ENCODE data around the gene MEI4.
"Not testable (repeated sequence)": the region's sequence is repeated elsewhere in the genome, so short reads cannot be mapped to it uniquely, and the experiment has no call there.

The MEI4 gene

DNA sequence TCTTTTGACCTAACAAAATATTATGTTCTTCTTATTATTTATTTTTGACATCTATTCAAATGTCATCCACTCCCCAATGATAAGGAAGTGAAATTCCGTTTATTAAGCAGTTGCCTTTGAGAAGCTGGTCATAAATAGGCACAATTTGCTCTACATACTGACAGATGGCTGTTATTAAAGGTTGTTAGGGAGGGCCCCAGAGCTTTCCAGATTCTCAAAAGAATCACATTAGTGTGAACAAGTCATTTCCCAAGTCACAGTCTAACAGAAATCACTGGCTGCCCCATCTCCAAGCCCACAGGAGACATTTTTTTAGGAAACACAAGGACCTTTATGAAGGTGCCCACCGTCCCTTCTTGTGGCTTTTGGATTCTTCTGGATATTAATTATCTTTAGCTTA is 172.4 kb downstream of the MEI4 start:
- no peak for DNase-seq

DNA sequence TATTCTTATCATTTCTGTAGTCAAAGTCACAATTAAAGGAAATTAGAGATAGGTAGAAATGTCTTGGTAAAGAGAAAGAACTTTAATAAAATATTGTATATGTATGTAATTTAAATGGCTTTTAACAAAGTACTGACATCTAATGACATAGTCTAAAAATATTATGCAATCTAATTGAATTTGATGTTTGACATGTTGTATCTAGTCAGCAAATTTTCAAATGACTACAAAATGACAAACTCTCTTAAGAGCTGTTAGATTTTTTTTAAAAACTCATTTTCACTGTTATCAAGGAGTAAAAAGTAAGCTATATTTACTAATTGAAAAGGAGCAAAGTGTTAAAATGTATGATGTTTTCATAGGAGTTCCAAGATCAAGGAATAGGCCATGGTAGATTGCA is 176.9 kb downstream of the MEI4 start:
- no peak for DNase-seq

- not testable (repeated sequence) for DNase-seq
These were observed 180.9 kb downstream of the MEI4 start for GRCh38 chr6:77833749-77834148.

DNA sequence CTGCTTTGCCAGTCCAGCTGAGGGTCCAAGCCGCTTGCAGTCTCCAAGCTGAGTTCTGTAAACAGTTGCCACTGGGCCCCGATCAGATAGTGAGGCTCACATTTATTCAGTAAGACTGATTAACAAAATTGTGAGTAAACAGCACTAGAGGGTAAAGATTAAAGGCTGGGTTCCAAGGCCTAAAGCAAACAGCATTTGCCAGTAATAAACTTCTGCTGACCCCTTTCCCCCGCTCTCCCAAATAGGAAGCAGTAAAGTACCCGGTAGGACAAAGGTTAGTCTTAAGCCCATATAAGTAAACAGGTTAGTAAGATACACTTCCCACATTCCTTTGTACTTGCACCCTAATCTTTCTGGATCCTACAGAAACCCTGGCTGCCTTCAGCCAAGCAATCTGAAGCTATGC is 181.8 kb downstream of the MEI4 start:
- no peak for DNase-seq

DNA sequence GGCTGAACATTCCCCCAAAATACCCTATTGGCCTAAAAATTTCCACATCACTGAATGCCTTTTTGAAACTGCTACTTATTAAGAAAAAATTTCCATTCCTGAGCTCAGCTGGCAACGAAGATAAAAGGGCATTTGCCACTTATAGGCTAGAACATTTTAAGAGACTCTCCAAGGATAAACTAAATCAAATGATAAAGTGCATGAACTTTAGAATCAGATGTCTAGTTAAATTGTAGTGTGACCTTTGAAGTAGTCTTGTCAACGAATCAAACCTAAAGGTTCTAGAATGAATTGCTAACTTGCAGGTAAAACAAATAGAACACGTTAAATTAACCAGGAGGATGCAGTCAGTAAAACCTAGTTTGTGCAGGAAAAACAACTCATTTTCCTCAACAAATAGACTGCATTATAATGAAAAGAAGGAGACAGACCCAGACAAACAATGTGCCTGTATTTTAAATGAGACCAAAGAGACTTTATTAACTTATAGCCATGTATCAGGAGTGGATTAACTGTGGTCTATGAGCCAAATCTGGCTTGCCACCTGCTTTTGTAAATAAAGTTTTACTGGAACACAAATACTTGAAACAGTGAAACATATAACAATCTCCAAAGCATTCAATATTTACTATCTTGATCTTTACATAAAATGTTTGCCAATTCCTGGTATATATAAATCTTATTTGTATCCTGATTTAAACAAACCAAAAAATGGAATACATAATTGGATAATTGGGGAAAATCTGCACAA is 184.4 kb downstream of the MEI4 start:
- no peak for DNase-seq

DNA sequence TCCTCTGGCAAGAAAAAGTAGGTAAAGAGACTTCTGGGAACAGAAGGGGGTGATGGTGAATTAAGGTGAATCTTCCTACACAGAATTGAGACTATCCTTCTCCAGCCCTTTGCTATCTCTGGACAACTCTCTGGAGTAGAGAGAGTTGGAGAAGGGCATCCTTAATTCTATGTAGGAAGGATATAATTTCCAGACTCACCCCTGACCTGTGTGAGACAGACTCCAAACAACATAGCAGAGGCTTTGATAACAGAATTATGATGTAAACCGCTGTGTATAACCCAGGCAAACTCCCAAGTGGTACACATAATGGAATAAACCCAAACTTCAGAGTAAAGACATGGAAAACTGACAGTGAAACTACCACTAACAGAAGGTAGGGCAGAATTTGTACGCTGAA is 186.5 kb downstream of the MEI4 start:
- DNase-seq = no peak

DNA sequence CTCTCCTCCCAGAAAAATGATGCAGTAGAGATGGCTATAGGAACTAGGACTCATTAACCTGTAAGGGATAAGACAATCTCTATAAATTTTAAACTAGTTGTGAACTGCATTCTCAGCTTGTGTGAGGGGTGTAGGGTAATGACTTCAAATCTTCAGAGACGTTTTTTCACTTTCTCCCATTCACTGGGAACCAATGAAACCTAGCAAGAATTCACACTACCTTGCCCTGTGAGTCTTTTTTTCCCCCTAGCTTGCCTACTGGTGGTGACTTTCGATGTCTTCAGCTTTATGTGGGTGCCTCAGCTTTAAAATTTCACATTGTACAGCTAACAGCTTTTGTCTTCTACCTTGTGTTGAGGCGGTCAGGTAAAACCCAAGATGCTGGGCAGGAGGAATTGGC is 192.0 kb downstream of the MEI4 start:
- DNase-seq = no peak

GRCh38 chr6:77853401-77853800 is 200.6 kb downstream of the MEI4 start:
- DNase-seq = no peak

DNA sequence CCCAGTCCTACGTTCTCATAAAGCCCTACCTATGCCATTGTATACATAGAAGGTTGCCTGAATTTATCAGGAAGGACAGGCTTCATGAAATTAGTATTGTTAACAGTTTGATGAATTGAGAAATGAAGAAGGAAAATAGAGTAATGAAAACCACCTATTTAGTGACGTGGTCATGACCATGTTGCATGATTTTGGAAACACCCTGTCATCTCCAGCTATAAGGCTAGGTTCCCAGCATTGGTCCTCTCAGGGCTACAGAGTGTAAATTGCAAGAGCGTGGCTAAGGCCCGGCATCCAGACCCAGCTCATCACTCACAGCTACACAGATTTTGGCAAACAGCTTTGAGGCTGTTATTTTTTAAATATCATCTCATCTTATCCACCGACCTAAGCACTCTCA is 203.6 kb downstream of the MEI4 start:
- no peak for DNase-seq

DNA sequence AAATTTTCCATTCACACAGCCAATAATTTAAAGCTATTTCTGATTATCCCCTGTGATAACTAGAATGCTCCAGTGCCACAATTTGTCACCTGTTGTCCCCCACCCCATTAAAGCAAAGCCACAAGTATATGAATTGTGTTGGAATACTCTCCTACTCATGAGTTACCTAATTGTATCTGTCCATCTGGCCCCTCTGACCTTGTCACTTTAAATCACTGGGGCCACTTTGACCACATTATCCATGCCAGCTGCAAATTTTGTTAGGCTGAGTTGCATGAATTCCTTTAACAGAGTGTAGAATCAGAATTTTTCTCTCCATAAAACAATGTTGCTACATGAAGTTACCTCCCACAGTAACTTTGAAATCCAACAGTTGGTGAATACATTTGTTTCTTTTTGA is 204.6 kb downstream of the MEI4 start:
- no peak for DNase-seq

- no peak for DNase-seq
These were observed 223.5 kb downstream of the MEI4 start for GRCh38 chr6:77876300-77876699.

DNA sequence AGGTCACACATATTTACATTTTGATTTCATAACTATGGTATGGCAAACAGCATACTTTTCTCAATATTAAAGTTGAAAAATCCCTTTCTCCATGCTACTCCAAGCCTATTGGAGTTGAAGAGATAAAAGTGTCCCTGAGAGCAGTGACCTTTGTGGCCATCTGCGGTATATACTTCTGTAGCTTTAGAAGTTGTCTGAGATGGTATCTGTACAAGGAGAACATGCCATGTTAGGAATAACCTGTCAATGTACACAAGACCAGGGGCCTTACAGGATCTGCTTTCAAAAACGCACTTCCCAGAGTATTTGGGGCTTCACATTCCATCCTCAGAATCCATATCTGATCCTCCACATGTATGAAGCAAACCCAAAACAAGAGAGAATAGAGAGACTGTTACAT is 226.7 kb downstream of the MEI4 start:
- no peak for DNase-seq

- no peak for DNase-seq
These were observed 227.7 kb downstream of the MEI4 start for GRCh38 chr6:77880501-77880900.

GRCh38 chr6:77883851-77884250 is 231.0 kb downstream of the MEI4 start:
- no peak for DNase-seq

GRCh38 chr6:77893391-77893790 is 240.6 kb downstream of the MEI4 start:
- DNase-seq = no peak

DNA sequence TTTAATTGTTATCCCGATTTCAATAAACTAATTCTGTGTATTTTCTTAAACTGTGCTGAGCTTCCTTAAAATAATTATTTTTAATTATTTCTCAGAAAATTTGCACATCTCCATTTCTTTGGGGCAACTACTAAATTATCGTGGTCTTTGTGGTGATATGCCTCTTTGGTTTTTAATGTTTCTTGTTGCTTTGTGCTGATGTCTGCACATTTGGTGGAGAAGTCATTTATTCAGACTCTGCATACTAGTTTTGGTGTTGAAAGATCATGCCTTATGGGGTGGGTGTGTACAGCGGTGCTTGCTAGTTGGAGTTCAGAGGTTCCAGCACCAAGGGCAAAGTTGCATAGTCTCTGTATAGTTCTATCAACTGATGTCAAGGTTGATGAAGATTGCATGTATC is 253.2 kb downstream of the MEI4 start:
- no peak for DNase-seq

GRCh38 chr6:77910826-77911225 is 258.0 kb downstream of the MEI4 start:
- no peak for DNase-seq

GRCh38 chr6:77926198-77926751 is 273.4 kb downstream of the MEI4 start:
- DNase-seq = no peak

- DNase-seq = no peak
These were observed 277.5 kb downstream of the MEI4 start for GRCh38 chr6:77930382-77930781.

- no peak for DNase-seq
These were observed 278.1 kb downstream of the MEI4 start for GRCh38 chr6:77930952-77931351.

GRCh38 chr6:77962070-77962469 is 309.2 kb downstream of the MEI4 start:
- no peak for DNase-seq

GRCh38 chr6:77965449-77965848 is 312.6 kb downstream of the MEI4 start:
- DNase-seq = no peak

GRCh38 chr6:77972334-77972733 is 319.5 kb downstream of the MEI4 start:
- DNase-seq = no peak
